H9 (cell line): ENCODE measurements around the gene PPP2R1A. TPM values are rescaled to one million over a fixed set of nuclear protein-coding genes. Genes with fewer than 3 reads are reported as not detected.

Experiments used
- DNase-seq: peaks from one replicate; pipeline ENCODE4 v3.0.0-alpha.2; 2017
- H2AFZ ChIP-seq: one replicate; pipeline ENCODE4 v1.6.1; 2013; ENCODE audit warnings: mild to moderate bottlenecking, low read length, control low read depth, moderate library complexity
- H2AK5ac ChIP-seq: 2 replicates; pipeline ENCODE4 v1.6.1; 2013; ENCODE audit warnings: low read length, control low read depth, mixed read lengths; ENCODE audit not compliant: insufficient read length
- H2BK120ac ChIP-seq: one replicate; pipeline ENCODE4 v1.6.1; 2013; ENCODE audit warnings: low read depth, mild to moderate bottlenecking, low read length, control low read depth, inconsistent platforms; ENCODE audit not compliant: poor library complexity, severe bottlenecking
- H2BK12ac ChIP-seq: 2 replicates; pipeline ENCODE4 v1.6.1; 2013; ENCODE audit warnings: low read length, control low read depth, mixed read lengths, low read depth; ENCODE audit not compliant: insufficient read length
- H2BK15ac ChIP-seq: 2 replicates; pipeline ENCODE4 v1.6.1; 2013; ENCODE audit warnings: low read depth, low read length, control low read depth
- H2BK20ac ChIP-seq: one replicate; pipeline ENCODE4 v1.6.1; 2013; ENCODE audit warnings: low read depth, mild to moderate bottlenecking, low read length, control low read depth, inconsistent platforms; ENCODE audit not compliant: poor library complexity, severe bottlenecking
- H2BK5ac ChIP-seq: 2 replicates; pipeline ENCODE4 v1.6.1; 2013; ENCODE audit warnings: low read length, control low read depth, mixed read lengths; ENCODE audit not compliant: insufficient read length
- H3K14ac ChIP-seq: 2 replicates; pipeline ENCODE4 v1.6.1; 2013; ENCODE audit warnings: low read length, control low read depth; ENCODE audit not compliant: insufficient read depth
- H3K18ac ChIP-seq: 2 replicates; pipeline ENCODE4 v1.6.1; 2013; ENCODE audit warnings: low read depth, mild to moderate bottlenecking, mixed read lengths, low read length, control low read depth; ENCODE audit not compliant: insufficient read length
- H3K23ac ChIP-seq: 2 replicates; pipeline ENCODE4 v1.6.1; 2013; ENCODE audit warnings: low read length, control low read depth, mixed read lengths, low read depth; ENCODE audit not compliant: insufficient read length
- H3K23me2 ChIP-seq: 2 replicates; pipeline ENCODE4 v1.6.1; 2013; ENCODE audit warnings: low read depth, mild to moderate bottlenecking, mixed read lengths, low read length, control low read depth; ENCODE audit not compliant: insufficient read length, poor library complexity, severe bottlenecking
- H3K27ac ChIP-seq: 2 replicates; pipeline ENCODE4 v1.5.1; 2013; ENCODE audit warnings: low read length, control low read depth, mixed read lengths, low read depth; ENCODE audit not compliant: insufficient read length
- H3K27me3 ChIP-seq: 2 replicates; pipeline ENCODE4 v1.6.1; 2013; ENCODE audit warnings: low read length, control low read depth, inconsistent platforms; ENCODE audit not compliant: insufficient read depth
- H3K4ac ChIP-seq: 2 replicates; pipeline ENCODE4 v1.6.1; 2013; ENCODE audit warnings: low read depth, mild to moderate bottlenecking, control low read depth, inconsistent platforms, low read length, moderate library complexity
- H3K4me1 ChIP-seq: 2 replicates; pipeline ENCODE4 v1.6.1; 2013; ENCODE audit warnings: low read length, control low read depth, inconsistent platforms; ENCODE audit not compliant: insufficient read depth
- H3K4me2 ChIP-seq: 2 replicates; pipeline ENCODE4 v1.6.1; 2013; ENCODE audit warnings: low read length, control low read depth, mixed read lengths; ENCODE audit not compliant: insufficient read length, insufficient read depth
- H3K56ac ChIP-seq: 2 replicates; pipeline ENCODE4 v1.6.1; 2013; ENCODE audit warnings: low read depth, mild to moderate bottlenecking, mixed read lengths, low read length, control low read depth; ENCODE audit not compliant: insufficient read length
- H3K79me1 ChIP-seq: 2 replicates; pipeline ENCODE4 v1.6.1; 2013; ENCODE audit warnings: low read depth, mild to moderate bottlenecking, moderate library complexity, low read length, control low read depth, inconsistent platforms; ENCODE audit not compliant: insufficient read depth, poor library complexity, severe bottlenecking
- H3K79me2 ChIP-seq: 2 replicates; pipeline ENCODE4 v1.6.1; 2013; ENCODE audit warnings: low read length, control low read depth, inconsistent platforms; ENCODE audit not compliant: insufficient read depth
- H3K9ac ChIP-seq: 2 replicates; pipeline ENCODE4 v1.6.1; 2013; ENCODE audit warnings: low read length, control low read depth, mixed read lengths; ENCODE audit not compliant: insufficient read length; ENCODE audit errors: extremely low read depth
- H3K9me3 ChIP-seq: one replicate; pipeline ENCODE4 v1.6.1; 2013; ENCODE audit warnings: low read depth, low read length, inconsistent platforms; ENCODE audit not compliant: control insufficient read depth
- H3T11ph ChIP-seq: one replicate; pipeline ENCODE4 v1.6.1; 2013; ENCODE audit warnings: mild to moderate bottlenecking, low read length, control low read depth, inconsistent platforms
- H4K20me1 ChIP-seq: one replicate; pipeline ENCODE4 v1.6.1; 2013; ENCODE audit not compliant: control insufficient read depth, insufficient read length, insufficient read depth
- H4K5ac ChIP-seq: 2 replicates; pipeline ENCODE4 v1.6.1; 2013; ENCODE audit warnings: low read depth, mild to moderate bottlenecking, mixed read lengths, low read length, control low read depth; ENCODE audit not compliant: insufficient read length
- H4K8ac ChIP-seq: replicated peaks from 2 replicates; pipeline ENCODE4 v1.6.1; 2013; ENCODE audit warnings: low read length, control low read depth, mixed read lengths, low read depth; ENCODE audit not compliant: insufficient read length
- H4K91ac ChIP-seq: 2 replicates; pipeline ENCODE4 v1.6.1; 2013; ENCODE audit warnings: low read depth, mild to moderate bottlenecking, moderate library complexity, mixed read lengths, low read length, control low read depth; ENCODE audit not compliant: insufficient read length
- H3K27ac Mint-ChIP-seq, 3 experiments: 2 replicates in 2 of 3; 3 replicates in 1 of 3; pipeline ENCODE4 v1.8.0; 2020 to 2021; ENCODE audit warnings: mixed read lengths in 3 of 3, mild to moderate bottlenecking in 1 of 3, moderate library complexity in 1 of 3
- H3K27me3 Mint-ChIP-seq: 2 replicates; pipeline ENCODE4 v1.8.0; 2021; ENCODE audit warnings: low read depth, mild to moderate bottlenecking, moderate library complexity, mixed read lengths
- H3K36me3 Mint-ChIP-seq, 3 experiments: 2 replicates in 2 of 3; 3 replicates in 1 of 3; pipeline ENCODE4 v1.8.0; 2020 to 2021; ENCODE audit warnings: low read depth in 3 of 3, mixed read lengths in 3 of 3; ENCODE audit not compliant: insufficient read depth in 1 of 3
- H3K4me1 Mint-ChIP-seq, 2 experiments: 2 replicates each; pipeline ENCODE4 v1.8.0; 2020; ENCODE audit warnings: mixed read lengths in 2 of 2
- H3K4me3 Mint-ChIP-seq, 2 experiments: 2 replicates in 1 of 2; 3 replicates in 1 of 2; pipeline ENCODE4 v1.8.0; 2020 to 2021; ENCODE audit warnings: mild to moderate bottlenecking in 2 of 2, mixed read lengths in 2 of 2, moderate library complexity in 1 of 2
- H3K9me3 Mint-ChIP-seq, 2 experiments: 2 replicates in 1 of 2; 3 replicates in 1 of 2; pipeline ENCODE4 v1.8.0; 2020; ENCODE audit warnings: mild to moderate bottlenecking in 2 of 2, mixed read lengths in 2 of 2, moderate library complexity in 1 of 2
- CTCF ChIP-seq: fragments of 200-600 bp; sonication (generic); conservative IDR thresholded peaks from 3 replicates; pipeline ENCODE4 v1.8.0; 2021; ENCODE audit warnings: antibody characterized with exemption, mild to moderate bottlenecking
- WGBS: extraction: QIAGEN DNeasy Blood & Tissue Kit; methylation state at CpG from one replicate; pipeline ENCODE4 v1.1.7; 2013; ENCODE audit warnings: missing lambda C conversion rate, low lambda C conversion rate, mixed read lengths; ENCODE audit not compliant: insufficient read length; ENCODE audit errors: extremely low coverage; 5-methylcytosine and 5-hydroxymethylcytosine counted together
- total RNA-seq: library from RNA; stranded (reverse); gene quantifications from 2 replicates; pipeline ENCODE4 v1.2.1, GENCODE V29; 2021

The PPP2R1A gene
- total RNA-seq, 1 experiment from 2014 or later = 432 TPM

- H3K4me3 Mint-ChIP-seq = no peak overlapping the region
- H3K27ac ChIP-seq = no peak overlapping the region
- H4K91ac ChIP-seq = no peak overlapping the region
- no peaks in the 10 kb centered on the region for H3K27me3 Mint-ChIP-seq
- peaks cover under 1% of the 10 kb centered on the region for H4K20me1 ChIP-seq
- no peak overlapping the region for H4K5ac ChIP-seq
- H3K18ac ChIP-seq = no peak overlapping the region
- no peak overlapping the region for H2BK20ac ChIP-seq
- H3K79me2 ChIP-seq = peaks cover 28% of the 10 kb centered on the region; the same call in 1 of the 2 replicates
- no peak overlapping the region for H3T11ph ChIP-seq
- no peak overlapping the region for H3K23ac ChIP-seq
- H4K8ac ChIP-seq = no peak overlapping the region
- H3K27ac Mint-ChIP-seq = peak overlapping the region in 1 of 3 experiments; percentile 61; a peak in 1 of 7 replicates
- peaks cover 33 to 64% (median 59%) of the 10 kb centered on the region in 3 experiments for H3K36me3 Mint-ChIP-seq
- TF ChIP-seq CTCF = no peak
- H2AFZ ChIP-seq = no peak overlapping the region
- no peak overlapping the region for H3K14ac ChIP-seq
- no CpG with 5 or more reads among the region's 3 CpGs for WGBS
- no peak overlapping the region for H2AK5ac ChIP-seq
- no peaks in the 10 kb centered on the region for H3K23me2 ChIP-seq
- H2BK12ac ChIP-seq = no peak overlapping the region
- no peaks in the 10 kb centered on the region for H3K9me3 Mint-ChIP-seq
- H2BK15ac ChIP-seq = no peak overlapping the region
- peaks cover 21% of the 10 kb centered on the region for H3K79me1 ChIP-seq
- no peaks in the 10 kb centered on the region for H3K4me1 ChIP-seq
- H3K56ac ChIP-seq = no peak overlapping the region
- DNase-seq = no peak
- H3K27me3 ChIP-seq = no peaks in the 10 kb centered on the region
- H3K4me2 ChIP-seq = no peak overlapping the region
- H3K9ac ChIP-seq = no peak overlapping the region
- no peaks in the 10 kb centered on the region for H3K9me3 ChIP-seq
- no peak overlapping the region for H3K4ac ChIP-seq
- no peak overlapping the region for H2BK5ac ChIP-seq
- peaks cover 14 to 21% of the 10 kb centered on the region in 2 experiments for H3K4me1 Mint-ChIP-seq
- no peak overlapping the region for H2BK120ac ChIP-seq
These were observed 8.1 kb downstream of the PPP2R1A start for GRCh38 chr19:52197964-52198363.
